HepG2 (cell line): Measurements from ENCODE around the gene PPP1R3F.

Experiments used
- ATF5 ChIP-seq: sonication (generic); formaldehyde crosslinking; IDR thresholded peaks from 2 replicates; pipeline ENCODE4 v1.4.0; 2020; ENCODE audit warnings: mild to moderate bottlenecking, low read depth, missing genetic modification reagents
- BCL6 ChIP-seq: IDR thresholded peaks from 2 replicates; pipeline ENCODE4 v1.6.1; 2016; ENCODE audit warnings: missing genetic modification reagents, missing compliant biosample characterization
- EHMT2 ChIP-seq: fragments of 200-600 bp; sonication (generic); IDR thresholded peaks from 2 replicates; pipeline ENCODE4 v1.7.0; 2017; ENCODE audit warnings: antibody characterized with exemption, low read depth, low read length, borderline replicate concordance
- EZH2 ChIP-seq: conservative IDR thresholded peaks from 2 replicates; pipeline ENCODE4 v1.6.1; 2012; ENCODE audit warnings: mild to moderate bottlenecking, low read depth, low read length, moderate library complexity
- HOXA5 ChIP-seq: sonication (generic); formaldehyde crosslinking; IDR thresholded peaks from 2 replicates; pipeline ENCODE4 v1.4.0; 2020; ENCODE audit warnings: missing genetic modification reagents
- IKZF1 ChIP-seq: fragments of 450-650 bp; IDR thresholded peaks from 2 replicates; pipeline ENCODE4 v1.7.1; 2016
- JUND ChIP-seq: sonication (generic); formaldehyde crosslinking; IDR thresholded peaks from 2 replicates; pipeline ENCODE4 v1.8.0; 2022; ENCODE audit warnings: mild to moderate bottlenecking, missing genetic modification reagents
- MBD4 ChIP-seq: IDR thresholded peaks from 2 replicates; pipeline ENCODE4 v1.6.1; 2012; ENCODE audit warnings: low read length, inconsistent platforms, borderline replicate concordance
- RFX5 ChIP-seq: IDR thresholded peaks from 2 replicates; pipeline ENCODE4 v1.6.1; 2011; ENCODE audit warnings: low read depth, low read length, improper control_type of control experiment
- ZBTB8A ChIP-seq: sonication (generic); formaldehyde crosslinking; IDR thresholded peaks from 2 replicates; pipeline ENCODE4 v1.4.0; 2020; ENCODE audit warnings: mild to moderate bottlenecking, low read depth, missing genetic modification reagents, borderline replicate concordance
- ZNF746 ChIP-seq: sonication (generic); formaldehyde crosslinking; IDR thresholded peaks from 2 replicates; pipeline ENCODE4 v1.8.0; 2022; ENCODE audit warnings: mild to moderate bottlenecking, missing genetic modification reagents
- ZNF777 ChIP-seq: sonication (generic); formaldehyde crosslinking; IDR thresholded peaks from 2 replicates; pipeline ENCODE4 v1.4.0; 2020; ENCODE audit warnings: missing genetic modification reagents
- TF ChIP-seq, protein P1 (sequence below): sonication (generic); formaldehyde crosslinking; IDR thresholded peaks from 2 replicates; pipeline ENCODE4 v1.5.0; 2020; ENCODE audit warnings: missing genetic modification reagents, mild to moderate bottlenecking, borderline replicate concordance
- TF ChIP-seq, protein P2 (sequence below): sonication (generic); formaldehyde crosslinking; IDR thresholded peaks from 2 replicates; pipeline ENCODE4 v1.5.0; 2020; ENCODE audit warnings: mild to moderate bottlenecking, missing genetic modification reagents, moderate library complexity

GRCh38 chrX:49263631-49264030 lies 6.0 kb upstream of the PPP1R3F start:
- TF ChIP-seq RFX5 = no peak
- TF ChIP-seq JUND (CRISPR knock-in tag) = no peak
- TF ChIP-seq IKZF1 = no peak
- TF ChIP-seq ZNF777 (CRISPR knock-in tag) = no peak
- no peak for TF ChIP-seq EZH2
- TF ChIP-seq ATF5 (CRISPR knock-in tag) = no peak
- no peak for TF ChIP-seq HOXA5
- no peak for TF ChIP-seq ZNF746 (CRISPR knock-in tag)
- no peak for TF ChIP-seq BCL6 (CRISPR knock-in tag)
- TF ChIP-seq, protein P1, sequence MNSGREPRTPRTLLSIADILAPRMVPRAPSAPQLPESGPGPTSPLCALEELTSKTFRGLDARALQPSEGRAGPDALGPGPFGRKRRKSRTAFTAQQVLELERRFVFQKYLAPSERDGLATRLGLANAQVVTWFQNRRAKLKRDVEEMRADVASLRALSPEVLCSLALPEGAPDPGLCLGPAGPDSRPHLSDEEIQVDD (CRISPR knock-in tag) = no peak
- TF ChIP-seq, protein P2, sequence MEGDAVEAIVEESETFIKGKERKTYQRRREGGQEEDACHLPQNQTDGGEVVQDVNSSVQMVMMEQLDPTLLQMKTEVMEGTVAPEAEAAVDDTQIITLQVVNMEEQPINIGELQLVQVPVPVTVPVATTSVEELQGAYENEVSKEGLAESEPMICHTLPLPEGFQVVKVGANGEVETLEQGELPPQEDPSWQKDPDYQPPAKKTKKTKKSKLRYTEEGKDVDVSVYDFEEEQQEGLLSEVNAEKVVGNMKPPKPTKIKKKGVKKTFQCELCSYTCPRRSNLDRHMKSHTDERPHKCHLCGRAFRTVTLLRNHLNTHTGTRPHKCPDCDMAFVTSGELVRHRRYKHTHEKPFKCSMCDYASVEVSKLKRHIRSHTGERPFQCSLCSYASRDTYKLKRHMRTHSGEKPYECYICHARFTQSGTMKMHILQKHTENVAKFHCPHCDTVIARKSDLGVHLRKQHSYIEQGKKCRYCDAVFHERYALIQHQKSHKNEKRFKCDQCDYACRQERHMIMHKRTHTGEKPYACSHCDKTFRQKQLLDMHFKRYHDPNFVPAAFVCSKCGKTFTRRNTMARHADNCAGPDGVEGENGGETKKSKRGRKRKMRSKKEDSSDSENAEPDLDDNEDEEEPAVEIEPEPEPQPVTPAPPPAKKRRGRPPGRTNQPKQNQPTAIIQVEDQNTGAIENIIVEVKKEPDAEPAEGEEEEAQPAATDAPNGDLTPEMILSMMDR (CRISPR knock-in tag) = no peak
- no peak for TF ChIP-seq EHMT2
- no peak for TF ChIP-seq ZBTB8A (CRISPR knock-in tag)
- no peak for TF ChIP-seq MBD4
